Hepatocyte (in vitro differentiated cells): ENCODE measurements around the gene NANOS3. TPM values are rescaled to one million over a fixed set of nuclear protein-coding genes. Genes with fewer than 3 reads are reported as not detected.

Experiments used
- DNase-seq: peaks from one replicate; pipeline ENCODE4 v3.0.0-alpha.2; 2016; ENCODE audit warnings: low spot score
- H2AFZ ChIP-seq: fragments of 200-600 bp; sonication (generic); 2 replicates; pipeline ENCODE4 v1.6.0; 2016; ENCODE audit warnings: antibody characterized with exemption, mild to moderate bottlenecking
- H3K27ac ChIP-seq: fragments of 200-600 bp; sonication (generic); 2 replicates; pipeline ENCODE4 v1.5.1; 2016; ENCODE audit warnings: mild to moderate bottlenecking
- H3K27me3 ChIP-seq: fragments of 200-600 bp; sonication (generic); 2 replicates; pipeline ENCODE4 v1.6.1; 2016
- H3K36me3 ChIP-seq: fragments of 200-600 bp; sonication (generic); replicated peaks from 2 replicates; pipeline ENCODE4 v1.5.1; 2016; ENCODE audit warnings: low read depth; ENCODE audit not compliant: insufficient read depth
- H3K4me1 ChIP-seq: fragments of 200-600 bp; sonication (generic); 2 replicates; pipeline ENCODE4 v1.5.1; 2016; ENCODE audit warnings: mild to moderate bottlenecking, moderate library complexity; ENCODE audit not compliant: insufficient read depth
- H3K4me2 ChIP-seq: fragments of 200-600 bp; sonication (generic); 2 replicates; pipeline ENCODE4 v1.6.0; 2016
- H3K4me3 ChIP-seq: fragments of 200-600 bp; sonication (generic); 2 replicates; pipeline ENCODE4 v1.5.1; 2016; ENCODE audit warnings: mild to moderate bottlenecking
- H3K79me2 ChIP-seq: fragments of 200-600 bp; sonication (generic); 2 replicates; pipeline ENCODE4 v1.6.0; 2017; ENCODE audit warnings: mild to moderate bottlenecking
- H3K9me2 ChIP-seq: fragments of 200-600 bp; sonication (generic); replicated peaks from 2 replicates; pipeline ENCODE4 v1.6.0; 2017; ENCODE audit warnings: mild to moderate bottlenecking; ENCODE audit not compliant: insufficient read depth
- H3K9me3 ChIP-seq: fragments of 200-600 bp; sonication (generic); 2 replicates; pipeline ENCODE4 v1.5.1; 2016; ENCODE audit warnings: low read depth, mild to moderate bottlenecking
- H4K20me1 ChIP-seq: fragments of 200-600 bp; sonication (generic); 2 replicates; pipeline ENCODE4 v1.6.0; 2016; ENCODE audit warnings: mild to moderate bottlenecking; ENCODE audit not compliant: insufficient read depth, poor library complexity, severe bottlenecking
- EZH2 ChIP-seq: fragments of 200-600 bp; sonication (generic); IDR thresholded peaks from 2 replicates; pipeline ENCODE4 v1.6.1; 2016; ENCODE audit warnings: antibody characterized with exemption, mild to moderate bottlenecking, borderline replicate concordance
- EZH2phosphoT487 ChIP-seq: fragments of 200-600 bp; sonication (generic); IDR thresholded peaks from one replicate; pipeline ENCODE4 v1.6.1; 2018; ENCODE audit warnings: antibody characterized with exemption, mild to moderate bottlenecking, low read depth, moderate library complexity; ENCODE audit not compliant: unreplicated experiment, severe bottlenecking
- WGBS: methylation state at CpG from one replicate; pipeline ENCODE4 v1.1.6; 2016; ENCODE audit warnings: low lambda C conversion rate; ENCODE audit errors: missing lambda C conversion rate; 5-methylcytosine and 5-hydroxymethylcytosine counted together
- polyA plus RNA-seq: library from polyadenylated mRNA; unstranded; fragments of >200 nt; fragmentation: Nextera tagmentation; extraction: Ambion mirVana; gene quantifications from 2 replicates; pipeline ENCODE4 v1.2.1, GENCODE V29; 2016
- total RNA-seq: library from RNA; depleted of rRNA; stranded (reverse); fragments of >200 nt; gene quantifications from 2 replicates; pipeline ENCODE4 v1.2.3, GENCODE V29; 2014
- TF ChIP-seq, protein P1 (sequence below): fragments of 200-600 bp; sonication (generic); IDR thresholded peaks from 2 replicates; pipeline ENCODE4 v1.5.1; 2016; ENCODE audit warnings: antibody characterized with exemption, mild to moderate bottlenecking; ENCODE audit not compliant: poor library complexity

The NANOS3 gene
- total and polyA plus RNA-seq, 2 experiments from 2014 or later = 0.60 to 2.1 TPM

DNA sequence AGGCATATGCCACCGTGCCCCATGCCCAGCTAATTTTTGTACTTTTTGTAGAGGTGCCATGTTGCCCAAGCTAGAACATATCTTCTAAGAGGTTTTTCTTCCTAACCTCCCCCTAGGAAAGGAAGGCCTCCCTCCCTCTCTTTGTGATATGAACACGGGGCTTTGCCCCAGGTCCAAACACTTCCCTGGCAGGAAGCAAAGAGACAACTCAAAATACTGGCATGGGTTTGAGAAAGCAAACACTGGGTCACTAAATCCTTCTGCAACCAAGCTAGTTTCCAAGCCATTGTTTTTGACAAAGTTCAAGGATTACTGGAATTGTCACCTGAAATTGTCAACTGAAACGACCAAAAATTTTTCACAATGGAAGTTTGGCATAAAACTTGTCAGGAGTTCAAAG, 37.8 kb downstream of the NANOS3 start:
- no peaks in the 10 kb centered on the region for H3K79me2 ChIP-seq
- H3K27me3 ChIP-seq = no peaks in the 10 kb centered on the region
- no peak overlapping the region for H3K27ac ChIP-seq
- no peaks in the 10 kb centered on the region for H3K9me2 ChIP-seq
- H3K4me3 ChIP-seq = no peak overlapping the region
- no peaks in the 10 kb centered on the region for H4K20me1 ChIP-seq
- no peak overlapping the region for H3K4me2 ChIP-seq
- TF ChIP-seq EZH2 (no peak), EZH2phosphoT487 (no peak)
- TF ChIP-seq, protein P1, sequence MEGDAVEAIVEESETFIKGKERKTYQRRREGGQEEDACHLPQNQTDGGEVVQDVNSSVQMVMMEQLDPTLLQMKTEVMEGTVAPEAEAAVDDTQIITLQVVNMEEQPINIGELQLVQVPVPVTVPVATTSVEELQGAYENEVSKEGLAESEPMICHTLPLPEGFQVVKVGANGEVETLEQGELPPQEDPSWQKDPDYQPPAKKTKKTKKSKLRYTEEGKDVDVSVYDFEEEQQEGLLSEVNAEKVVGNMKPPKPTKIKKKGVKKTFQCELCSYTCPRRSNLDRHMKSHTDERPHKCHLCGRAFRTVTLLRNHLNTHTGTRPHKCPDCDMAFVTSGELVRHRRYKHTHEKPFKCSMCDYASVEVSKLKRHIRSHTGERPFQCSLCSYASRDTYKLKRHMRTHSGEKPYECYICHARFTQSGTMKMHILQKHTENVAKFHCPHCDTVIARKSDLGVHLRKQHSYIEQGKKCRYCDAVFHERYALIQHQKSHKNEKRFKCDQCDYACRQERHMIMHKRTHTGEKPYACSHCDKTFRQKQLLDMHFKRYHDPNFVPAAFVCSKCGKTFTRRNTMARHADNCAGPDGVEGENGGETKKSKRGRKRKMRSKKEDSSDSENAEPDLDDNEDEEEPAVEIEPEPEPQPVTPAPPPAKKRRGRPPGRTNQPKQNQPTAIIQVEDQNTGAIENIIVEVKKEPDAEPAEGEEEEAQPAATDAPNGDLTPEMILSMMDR = no peak
- DNase-seq = no peak
- no peaks in the 10 kb centered on the region for H3K4me1 ChIP-seq
- H3K36me3 ChIP-seq = no peaks in the 10 kb centered on the region
- 92% methylated on average over 3 of the region's 3 CpGs for WGBS
- H3K9me3 ChIP-seq = no peaks in the 10 kb centered on the region
- no peak overlapping the region for H2AFZ ChIP-seq

DNA sequence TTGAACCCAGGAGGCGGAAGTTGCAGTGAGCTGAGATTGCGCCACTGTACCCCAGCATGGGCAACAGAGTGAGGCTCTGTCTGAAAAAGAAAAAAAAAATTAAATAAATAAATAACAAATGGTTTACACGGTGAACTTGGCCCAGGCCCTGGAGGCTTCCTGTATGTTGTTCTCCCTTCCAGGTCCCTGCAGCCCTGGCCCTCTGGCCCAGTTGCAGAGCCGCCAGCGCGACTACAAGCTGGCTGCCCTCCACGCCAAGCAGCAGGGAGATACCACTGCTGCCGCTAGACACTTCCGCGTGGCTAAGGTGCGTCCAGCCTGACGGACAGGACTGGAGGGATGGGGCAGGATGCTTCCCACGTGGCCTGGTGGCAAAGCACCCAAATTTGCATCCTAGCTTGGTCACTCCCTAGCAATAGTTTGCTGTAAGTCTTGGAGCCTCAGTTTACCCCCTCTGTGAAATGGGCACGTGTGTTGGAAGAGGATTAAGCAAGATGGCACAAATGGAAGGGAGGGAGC, 41.0 kb downstream of the NANOS3 start:
- Histone ChIP-seq H3K4me1 (no peaks in the 10 kb centered on the region), H3K9me3 (no peaks in the 10 kb centered on the region), H3K27ac (no peak overlapping the region), H3K79me2 (no peaks in the 10 kb centered on the region), H3K9me2 (no peaks in the 10 kb centered on the region), H3K4me3 (no peak overlapping the region), H3K27me3 (no peaks in the 10 kb centered on the region), H3K4me2 (no peak overlapping the region), H3K36me3 (no peaks in the 10 kb centered on the region), H4K20me1 (no peaks in the 10 kb centered on the region), H2AFZ (no peak overlapping the region)
- TF ChIP-seq EZH2phosphoT487 (no peak), EZH2 (no peak)
- TF ChIP-seq, protein P1 = no peak
- 97% methylated on average over 14 of the region's 14 CpGs for WGBS
- no peak for DNase-seq

GRCh38 chr19:13918726-13919411, 41.9 kb downstream of the NANOS3 start:
- Histone ChIP-seq H4K20me1 (no peaks in the 10 kb centered on the region), H3K36me3 (no peaks in the 10 kb centered on the region)

More at GRCh38 chr19:13918726-13919411, 41.9 kb downstream of the NANOS3 start:
- Histone ChIP-seq H3K9me3 (no peaks in the 10 kb centered on the region), H3K79me2 (no peaks in the 10 kb centered on the region), H3K9me2 (no peaks in the 10 kb centered on the region), H3K4me2 (no peak overlapping the region), H3K27ac (no peak overlapping the region), H3K4me3 (no peak overlapping the region), H3K27me3 (no peaks in the 10 kb centered on the region), H2AFZ (no peak overlapping the region), H3K4me1 (no peaks in the 10 kb centered on the region)
- WGBS = 94% methylated on average over 20 of the region's 34 CpGs
- no peak for DNase-seq
- no peak for TF ChIP-seq EZH2
- TF ChIP-seq, protein P1 = no peak
- no peak for TF ChIP-seq EZH2phosphoT487
